ENCODE data around the gene PKNOX2.

Gene PKNOX2

DNA sequence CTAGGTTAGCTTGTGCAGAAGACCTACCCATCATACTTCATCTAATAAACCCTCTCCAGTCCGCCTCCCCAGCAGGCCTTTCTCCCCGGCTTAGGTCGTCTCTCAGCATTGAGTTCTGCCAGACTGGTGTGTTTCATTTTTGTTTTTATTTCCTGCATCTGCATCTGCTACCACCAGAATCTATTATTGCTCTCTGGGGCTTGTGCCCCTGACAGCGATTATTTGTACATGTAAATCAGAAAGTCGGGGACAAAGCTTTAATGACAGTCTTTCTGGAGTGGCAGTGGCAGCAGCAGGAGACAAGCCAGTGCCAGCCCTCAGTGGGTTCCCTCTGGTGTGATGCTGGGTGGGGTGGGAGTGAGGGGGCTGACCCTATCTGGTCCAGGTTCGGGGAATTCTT, 127.5 kb downstream of the PKNOX2 start:
- no peak for DNase-seq

DNA sequence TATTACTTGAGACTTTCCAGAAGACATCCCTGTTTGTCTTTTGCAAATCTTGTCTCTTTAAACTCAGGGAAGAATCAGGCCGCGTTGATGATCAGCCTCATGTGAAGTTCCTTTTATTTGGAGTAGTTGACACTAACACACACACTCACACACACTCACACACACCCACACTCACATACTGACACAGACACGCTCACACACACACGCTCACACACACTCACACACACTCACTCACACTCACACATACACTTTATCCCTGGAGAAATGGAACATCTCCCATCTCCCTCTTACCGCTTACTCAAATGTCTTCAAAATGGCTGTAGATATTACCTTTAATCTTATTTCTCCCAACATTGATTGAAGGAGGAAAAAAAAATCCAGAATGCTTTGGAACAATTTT, 129.0 kb downstream of the PKNOX2 start:
- no peak for DNase-seq

DNA sequence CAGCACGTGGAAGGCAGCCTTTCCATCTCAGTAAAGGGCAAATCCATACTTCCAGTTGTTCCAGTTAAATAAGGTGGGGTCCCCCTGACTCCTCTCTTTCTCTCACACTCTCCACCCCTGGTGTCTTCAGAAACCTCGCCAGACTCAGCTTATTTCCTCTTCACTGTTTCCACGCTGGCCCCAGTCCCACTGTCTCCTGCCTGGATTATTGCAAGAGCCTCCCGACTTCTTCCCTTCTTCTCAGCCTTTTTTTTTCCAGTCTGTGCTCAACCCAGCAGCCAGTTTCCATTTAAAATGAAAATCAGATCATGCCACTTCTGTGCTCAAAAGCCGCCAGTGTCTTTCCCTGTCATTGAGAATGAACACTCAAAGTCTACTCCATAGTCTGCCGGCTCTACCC, 131.4 kb downstream of the PKNOX2 start:
- DNase-seq = no peak

DNA sequence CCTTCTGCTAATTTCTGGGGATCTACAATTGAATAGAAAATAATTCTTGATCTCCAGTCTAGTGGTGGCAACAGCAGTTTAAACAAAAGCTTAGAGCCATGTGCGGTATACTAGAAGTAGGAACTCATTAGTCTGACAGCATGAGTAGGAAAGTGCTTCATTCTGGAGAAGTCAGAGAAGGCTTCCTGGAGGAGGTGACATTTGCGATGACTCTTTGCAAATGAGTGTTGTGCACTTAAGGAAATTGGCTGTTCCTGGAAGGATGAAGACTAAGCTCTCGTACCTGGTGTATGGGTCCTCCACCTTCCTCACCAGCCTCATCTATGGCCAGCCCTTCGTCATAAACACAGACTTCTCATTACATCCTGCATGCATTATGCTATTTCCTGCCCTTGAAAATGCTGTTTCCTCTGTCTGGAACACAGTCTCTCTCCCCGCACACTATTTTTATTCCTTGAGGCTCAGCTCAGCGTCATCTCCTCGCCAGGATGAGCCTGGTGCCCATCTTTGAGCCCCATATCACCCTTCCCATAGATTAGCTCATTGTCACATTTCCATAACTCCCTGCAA, 132.9 kb downstream of the PKNOX2 start:
- no peak for DNase-seq

DNA sequence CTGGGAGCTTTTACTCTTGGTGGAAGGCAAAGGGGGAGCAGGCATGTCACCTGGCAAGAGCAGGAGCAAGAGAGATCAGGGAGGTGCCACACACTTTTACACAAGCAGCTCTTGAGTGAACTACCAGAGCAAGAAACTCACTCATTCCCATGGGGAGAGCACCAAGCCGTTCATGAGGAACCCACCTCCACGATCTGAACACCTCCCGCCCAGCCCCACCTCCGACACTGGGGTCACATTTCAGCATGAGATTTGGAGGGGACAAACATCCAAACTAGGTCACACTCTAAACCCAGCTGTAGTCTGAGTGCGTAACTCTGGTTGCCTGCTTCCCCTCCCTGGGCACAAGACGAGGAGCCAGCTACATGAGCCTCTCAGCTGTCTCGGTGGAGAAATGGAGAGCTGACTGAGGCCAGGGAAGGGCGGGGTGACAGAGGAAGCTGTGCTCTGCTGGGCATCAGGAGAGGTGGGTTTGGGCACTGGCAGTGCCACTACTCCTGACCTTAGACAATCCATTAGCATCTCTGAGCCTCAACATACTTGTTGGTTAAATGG, 134.6 kb downstream of the PKNOX2 start:
- DNase-seq = no peak

DNA sequence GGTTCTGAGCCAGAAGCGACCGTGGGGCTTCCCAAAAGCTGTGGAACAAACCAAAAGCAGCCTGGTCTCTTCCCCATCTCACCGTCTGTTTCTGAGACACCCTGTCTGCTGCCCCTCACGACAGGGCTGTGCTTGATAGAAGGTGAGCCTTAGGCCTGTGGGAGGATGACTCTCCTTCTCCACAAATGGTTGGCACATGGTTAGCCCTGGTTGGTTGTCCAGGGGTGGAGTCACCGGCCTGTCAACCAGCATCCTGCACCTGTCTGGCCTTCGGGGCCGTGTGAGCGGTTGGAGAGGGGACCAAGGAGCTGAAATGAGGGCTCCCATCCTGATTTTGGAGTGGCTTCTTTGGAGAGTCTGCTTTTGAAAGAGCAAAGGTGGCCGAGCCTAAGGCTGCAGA, 135.3 kb downstream of the PKNOX2 start:
- no peak for DNase-seq

DNA sequence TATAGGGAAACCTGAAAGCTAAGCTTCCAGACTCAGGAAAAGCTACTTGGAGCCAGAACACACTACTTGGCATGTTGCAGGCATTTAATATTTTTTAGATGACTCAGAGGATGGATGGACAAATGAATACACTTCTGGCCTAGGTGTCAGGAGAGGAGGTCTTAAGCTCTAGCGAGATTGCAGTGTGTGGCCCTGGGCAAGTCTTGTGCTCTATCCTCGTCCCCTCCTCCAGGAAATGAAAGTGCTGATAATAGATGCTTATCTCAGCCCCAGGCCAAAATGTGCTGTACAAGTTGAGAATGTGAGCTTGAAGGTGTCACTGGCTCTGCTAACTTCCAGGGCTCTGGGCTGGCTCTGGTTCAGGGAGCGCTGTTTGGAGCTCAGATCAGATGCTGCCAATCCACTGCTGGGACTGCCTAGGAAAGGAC, 136.3 kb downstream of the PKNOX2 start:
- DNase-seq = no peak

DNA sequence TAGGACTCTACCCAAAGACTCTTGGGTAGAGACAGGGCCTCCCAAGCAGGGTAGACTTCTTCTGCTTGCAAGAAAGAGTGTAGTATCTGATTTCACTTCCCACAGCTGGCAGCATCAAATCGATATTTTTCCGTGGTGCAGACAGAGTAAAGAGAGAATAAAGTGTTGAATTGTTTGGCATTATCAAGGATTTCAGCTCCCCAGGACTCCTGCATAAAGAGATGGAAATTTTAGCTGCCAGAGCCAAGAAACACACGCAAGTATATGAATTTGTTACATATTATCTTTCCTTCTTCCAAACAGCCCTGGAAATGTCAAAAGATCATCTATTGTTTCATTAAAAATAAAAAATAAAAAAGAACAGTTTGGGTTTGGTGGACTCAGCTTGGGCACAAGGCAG, 136.8 kb downstream of the PKNOX2 start:
- no peak for DNase-seq

DNA sequence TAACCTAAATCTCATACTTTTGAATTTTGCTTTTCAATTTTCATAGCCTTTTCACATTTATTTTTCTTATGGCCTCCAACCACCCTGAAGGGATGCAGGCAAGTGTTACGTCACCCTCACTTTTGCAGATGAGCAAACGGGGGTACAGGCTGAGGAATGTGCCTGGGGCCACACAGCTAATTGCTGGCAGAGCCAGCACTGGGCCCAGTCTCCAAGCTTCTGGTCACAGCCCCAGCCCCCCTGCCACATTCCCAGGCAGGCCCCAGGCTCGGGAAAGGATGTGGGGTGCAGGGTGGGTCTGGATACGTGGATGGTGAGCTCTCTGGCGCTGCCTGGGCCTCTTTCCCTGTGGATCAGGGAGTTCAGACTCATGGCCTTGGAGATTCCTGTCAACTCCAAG, 138.6 kb downstream of the PKNOX2 start:
- DNase-seq = no peak

DNA sequence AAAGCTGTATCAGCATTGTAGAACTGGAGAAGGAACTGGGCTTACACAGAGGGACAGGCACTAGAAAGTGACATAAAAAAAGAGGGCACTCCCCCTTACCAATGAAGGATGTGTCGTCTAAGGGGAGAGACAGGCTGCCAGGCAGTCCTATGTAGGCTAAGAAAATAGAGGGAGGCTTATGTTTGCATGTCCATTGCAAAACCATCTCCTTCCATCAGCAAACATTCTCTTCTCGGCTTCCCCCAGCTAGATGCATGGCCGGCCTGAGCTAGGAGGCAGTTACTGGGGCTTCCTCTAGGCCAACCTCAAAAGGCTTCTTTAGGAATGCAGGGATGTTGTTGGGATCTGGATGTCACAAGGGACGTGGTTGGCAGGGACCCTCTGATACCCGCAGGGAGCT, 139.1 kb downstream of the PKNOX2 start:
- no peak for DNase-seq

DNA sequence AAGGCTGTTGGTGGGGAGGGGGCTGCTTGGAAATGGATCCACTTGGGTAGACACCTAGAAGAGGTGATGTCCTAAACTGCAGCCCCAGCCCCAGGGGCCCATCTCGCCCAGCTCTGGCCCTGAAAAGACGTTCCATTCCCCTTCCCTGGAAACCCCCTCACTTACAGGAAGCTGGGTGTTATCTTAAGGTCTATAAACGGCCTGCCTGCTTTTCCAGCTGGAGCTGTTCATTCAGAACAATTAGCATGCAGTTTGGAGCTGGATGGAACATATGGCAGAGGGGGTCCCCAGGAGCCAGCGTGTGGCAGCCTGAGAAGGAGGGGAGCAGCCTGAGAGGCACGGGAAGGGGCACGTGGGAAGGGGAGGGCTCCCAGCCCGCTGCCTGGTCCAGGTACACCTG, 139.6 kb downstream of the PKNOX2 start:
- DNase-seq = no peak

DNA sequence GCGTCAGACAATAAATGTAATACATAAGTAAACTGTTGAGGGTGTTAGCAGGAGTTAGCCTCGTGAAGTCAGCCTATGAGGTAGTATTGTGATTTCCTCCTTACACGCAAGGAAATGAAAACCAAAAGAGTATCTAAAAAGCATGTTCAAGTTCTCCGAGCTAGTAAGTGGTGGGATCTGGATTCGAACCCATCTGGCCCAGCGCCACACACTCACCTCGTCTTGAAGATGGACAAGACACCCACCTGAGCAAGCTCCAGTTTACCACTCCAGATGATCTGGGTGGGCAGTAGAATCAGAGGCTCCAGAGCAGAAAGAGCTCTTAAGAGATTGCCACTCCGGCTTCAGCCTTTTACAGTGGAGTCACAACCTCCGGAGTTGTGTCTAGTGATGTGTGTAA, 140.3 kb downstream of the PKNOX2 start:
- no peak for DNase-seq

DNA sequence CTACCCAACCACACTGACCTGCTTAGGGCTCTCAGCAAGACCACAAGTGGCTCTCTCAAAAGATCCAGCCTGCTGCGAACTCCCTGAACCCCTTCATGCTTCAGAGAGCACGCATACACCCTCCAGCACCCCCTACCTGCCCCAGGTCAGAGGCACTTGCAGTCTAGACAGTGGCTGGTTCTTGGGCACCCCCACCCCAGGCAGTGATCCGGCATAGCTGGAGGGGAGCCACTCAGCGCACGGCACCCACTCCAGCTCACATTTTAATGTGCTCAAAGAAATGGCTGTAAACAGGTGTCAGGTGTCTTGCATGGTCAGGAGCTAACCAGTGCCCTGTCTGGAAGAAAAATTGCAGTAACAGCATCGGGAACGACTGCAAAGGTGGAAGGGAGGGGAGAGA, 140.8 kb downstream of the PKNOX2 start:
- no peak for DNase-seq

DNA sequence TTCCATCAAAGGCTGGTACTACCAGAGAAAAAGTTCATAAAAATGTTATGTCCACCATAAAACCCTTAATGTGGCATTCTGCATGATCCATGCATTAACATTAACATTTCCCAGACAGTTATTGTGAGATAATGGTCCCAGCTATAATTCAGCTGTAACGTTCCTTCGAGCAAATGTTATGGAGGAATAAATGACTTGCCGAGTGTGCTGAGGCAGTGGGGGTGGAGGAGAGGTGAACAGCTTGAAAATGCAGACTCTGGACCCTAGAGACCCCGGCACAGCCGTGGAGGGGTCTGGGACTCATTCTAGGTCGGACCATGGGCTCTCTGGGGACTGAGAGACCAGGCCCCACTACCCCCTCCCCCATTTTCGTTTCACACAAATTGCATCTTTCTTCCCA, 141.9 kb downstream of the PKNOX2 start:
- DNase-seq = no peak

DNA sequence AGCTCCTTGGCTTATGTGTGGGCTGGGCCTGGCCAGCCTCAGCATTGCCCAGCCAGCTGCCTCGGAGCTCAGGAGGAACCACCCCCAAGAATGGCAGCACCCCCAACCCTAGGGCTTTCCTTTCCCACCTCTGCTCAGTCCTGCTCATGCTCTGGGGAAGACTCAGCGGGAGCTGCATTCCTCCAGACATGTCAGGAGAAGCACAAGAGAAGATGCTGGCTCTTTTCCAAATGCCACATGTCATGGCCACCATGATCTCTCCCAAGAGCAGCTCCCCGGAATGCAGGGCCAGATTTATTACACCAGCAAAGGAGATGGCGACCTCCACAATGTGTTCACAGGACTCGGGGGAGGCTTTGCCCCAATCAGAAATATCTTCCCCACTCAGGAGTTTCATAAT, 143.7 kb downstream of the PKNOX2 start:
- no peak for DNase-seq

DNA sequence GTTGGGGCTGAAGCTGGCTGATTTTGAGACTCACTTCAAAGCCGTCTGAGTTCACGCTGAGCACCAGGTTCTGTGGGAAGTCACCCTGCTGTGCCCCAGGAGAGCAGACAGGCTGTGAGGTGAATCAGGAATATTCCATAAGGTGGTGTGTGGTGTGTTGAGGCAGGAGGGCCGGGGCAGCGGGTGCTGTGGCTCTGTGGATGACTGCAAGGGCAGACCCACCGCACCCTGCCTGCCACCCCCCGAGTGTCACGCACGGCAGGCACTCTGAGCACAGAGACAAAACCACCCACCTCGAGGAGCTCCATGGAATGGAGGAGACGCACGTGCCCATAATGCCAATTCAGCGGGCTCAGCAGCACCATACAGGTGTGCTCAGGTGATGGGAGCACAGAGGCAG, 147.8 kb downstream of the PKNOX2 start:
- DNase-seq = no peak

DNA sequence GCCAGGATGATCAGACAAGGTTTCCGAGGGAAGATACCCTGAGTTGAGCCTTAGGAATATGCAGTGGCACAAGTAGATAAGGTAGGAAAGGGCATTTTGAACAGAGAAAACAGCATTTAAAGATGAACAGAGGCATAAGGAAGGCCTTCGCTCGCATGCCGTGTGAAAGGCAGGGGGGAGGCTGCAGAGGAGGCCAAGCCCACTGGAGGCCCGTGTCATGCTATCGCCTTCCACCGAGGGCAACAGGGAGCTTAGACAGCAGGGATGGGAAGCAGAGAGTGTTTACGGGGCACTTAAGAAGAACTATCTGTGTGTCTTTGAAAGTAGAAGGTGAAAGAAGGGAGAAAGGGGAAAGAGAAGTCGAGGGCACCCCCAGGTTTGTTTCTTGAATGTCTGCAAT, 148.3 kb downstream of the PKNOX2 start:
- DNase-seq = no peak

DNA sequence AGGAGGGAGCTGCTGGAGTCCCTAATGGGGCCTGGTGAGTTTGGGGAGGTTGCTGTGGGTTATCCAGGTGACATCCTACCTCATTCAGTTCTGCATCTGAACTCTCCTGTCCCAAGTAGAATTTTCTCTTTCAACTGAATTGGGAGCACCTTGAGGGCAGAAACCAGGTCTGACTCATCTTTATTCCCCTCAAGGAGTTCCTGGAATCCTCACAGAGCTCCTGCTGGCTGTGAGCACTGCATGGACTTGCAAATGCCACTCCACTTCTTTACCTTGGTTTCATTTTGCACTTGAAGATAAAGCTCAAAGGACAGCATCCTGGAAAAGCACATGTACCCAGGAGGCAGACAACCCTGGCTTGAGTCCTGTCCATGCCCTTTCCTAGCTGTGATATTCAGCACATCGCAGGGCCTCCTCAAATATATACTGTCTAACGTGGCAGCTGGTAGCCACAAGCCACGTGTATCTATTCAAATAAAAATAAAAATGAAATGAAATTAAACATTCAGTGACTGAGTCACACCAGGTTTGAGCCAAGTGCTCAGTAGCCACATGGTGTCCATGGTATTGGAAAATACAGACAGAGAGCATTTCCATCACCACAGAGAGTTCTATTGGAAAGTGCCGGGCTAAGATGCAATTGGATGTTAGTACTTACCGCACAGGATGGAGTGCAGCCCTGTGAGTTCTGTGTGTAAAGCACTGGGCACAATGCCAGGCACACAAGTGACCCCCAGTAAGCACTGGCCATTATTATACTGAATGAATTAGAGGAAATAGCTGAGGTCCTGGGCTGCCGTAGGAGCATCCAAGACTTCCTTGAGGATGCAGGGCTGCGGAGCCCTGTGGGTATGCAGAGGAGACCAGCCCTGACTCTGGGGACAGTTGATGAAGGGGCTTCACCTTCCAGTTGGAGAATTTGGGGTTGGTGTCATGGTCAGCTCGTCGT, 149.0 kb downstream of the PKNOX2 start:
- no peak for DNase-seq

DNA sequence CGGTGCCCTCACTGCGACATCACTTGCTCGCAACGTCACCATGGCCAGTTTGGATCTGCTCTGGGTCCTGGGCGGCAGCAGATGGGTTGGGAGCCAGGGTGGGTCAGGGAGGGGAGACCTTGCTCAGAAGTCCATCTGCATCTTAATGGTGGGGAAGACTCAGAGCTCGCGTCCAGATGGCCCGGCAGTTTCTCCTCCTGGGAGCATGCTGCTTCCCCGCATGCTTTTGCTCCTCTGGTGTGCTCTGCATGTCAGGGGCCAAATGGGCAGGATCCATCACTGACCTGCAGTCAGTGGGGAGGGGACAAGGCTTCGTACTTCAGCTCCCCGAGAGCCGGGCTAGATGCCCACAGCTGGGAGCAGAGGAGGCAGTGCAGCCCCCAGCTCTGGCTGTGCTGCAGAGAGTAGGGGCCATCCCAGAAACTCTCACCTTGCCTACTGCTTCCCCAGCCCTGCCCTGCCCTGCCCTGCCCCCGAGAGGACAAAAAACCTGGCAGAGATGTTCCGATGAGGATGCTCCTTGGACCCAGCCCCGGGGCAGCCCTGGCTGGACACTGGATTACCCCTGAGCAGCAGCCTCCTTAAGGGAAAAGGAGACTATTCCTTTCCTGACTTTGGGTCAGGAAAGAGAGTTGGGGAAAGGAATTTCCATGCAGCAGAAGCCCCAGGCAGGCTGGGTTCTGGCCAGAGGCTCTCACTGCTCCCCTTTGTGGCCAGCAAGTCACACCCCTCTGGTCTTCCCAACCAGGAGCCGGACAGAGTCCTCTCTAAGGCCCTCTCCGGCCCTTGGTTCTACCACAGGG, 149.9 kb downstream of the PKNOX2 start:
- no peak for DNase-seq

DNA sequence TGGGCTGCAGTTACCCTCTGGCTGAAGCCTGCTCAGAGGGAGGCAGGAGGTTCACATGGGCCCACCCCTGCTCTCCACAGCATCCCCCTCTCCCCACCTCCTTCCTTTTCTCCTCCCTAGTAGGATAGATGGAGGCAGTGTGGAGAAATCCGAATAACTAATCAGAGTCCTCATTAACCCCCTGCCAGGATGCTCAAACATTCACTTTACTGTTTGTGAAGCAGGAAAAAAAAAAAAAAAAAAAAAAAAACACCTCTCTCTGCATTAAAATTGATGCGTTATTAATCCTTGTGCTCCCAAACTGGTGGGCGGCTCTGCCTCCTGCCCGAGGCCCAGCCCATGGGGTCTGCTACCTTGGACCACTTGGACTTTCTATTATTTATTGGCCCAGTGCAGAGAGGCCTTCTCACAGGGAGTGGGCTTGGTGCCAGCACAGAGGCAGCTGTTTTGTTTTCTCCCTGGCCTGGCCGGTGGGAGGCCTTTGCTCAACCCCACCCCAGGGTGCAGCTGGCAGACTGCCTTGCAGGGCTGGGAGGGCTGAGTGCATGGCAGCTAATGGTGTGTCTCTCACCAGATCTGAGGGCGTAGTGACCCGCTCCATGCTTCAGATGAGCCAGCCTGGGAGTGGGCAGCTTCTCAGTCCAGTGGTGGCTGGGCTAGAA, 150.7 kb downstream of the PKNOX2 start:
- no peak for DNase-seq

DNA sequence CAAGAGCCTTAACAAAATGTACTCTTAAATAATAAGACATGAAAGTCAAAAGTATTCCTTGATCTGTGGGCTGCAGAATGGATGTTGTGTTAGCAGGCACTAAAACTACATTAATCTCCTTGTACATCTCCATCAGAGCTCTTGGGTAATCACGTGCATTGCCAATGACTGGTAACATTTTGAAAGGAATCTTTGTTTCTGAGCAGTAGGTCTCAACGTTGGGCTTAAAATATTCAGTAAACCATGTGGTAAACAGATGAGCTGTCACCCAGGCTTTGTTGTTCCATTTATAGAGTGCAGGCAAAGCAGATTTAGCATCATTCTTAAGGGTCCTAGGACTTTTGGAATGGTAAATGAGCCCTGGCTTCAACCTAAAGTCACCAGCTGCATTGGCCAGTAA, 152.9 kb downstream of the PKNOX2 start:
- DNase-seq = no peak

DNA sequence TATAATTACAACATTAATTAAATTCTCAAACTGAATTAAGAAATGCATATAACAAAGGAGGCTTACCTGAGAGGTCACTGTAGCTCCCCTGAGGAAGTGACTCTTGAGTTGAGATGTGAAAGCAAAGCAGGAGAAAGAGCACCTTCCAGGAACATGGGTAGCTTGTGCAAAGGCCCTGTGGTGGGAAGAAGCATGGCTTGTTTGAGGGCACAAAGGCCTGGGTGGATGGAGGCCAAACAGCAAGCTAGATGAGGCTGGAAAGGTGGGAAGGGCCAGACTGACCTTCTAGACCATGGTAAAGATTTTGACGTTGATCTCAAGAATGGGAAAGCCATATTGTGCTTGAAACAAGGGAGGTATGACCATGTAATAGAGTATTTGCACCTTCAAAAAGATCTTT, 155.1 kb downstream of the PKNOX2 start:
- no peak for DNase-seq
